Spleen (tissue), 11 donors: ENCODE measurements around the gene URB1. TPM values are rescaled to one million over a fixed set of nuclear protein-coding genes. Genes with fewer than 3 reads are reported as not detected.

ENCODE experiments used
- DNase-seq: peaks from one replicate; pipeline ENCODE4 v3.0.0-alpha.2; 2020
- H3K27ac ChIP-seq, 8 donors: fragments of 200-600 bp; sonication (generic) in 7 of 8; 1 replicate in 4 of 8; 2 replicates in 4 of 8; pipeline versions ENCODE4 v1.5.0 to v1.8.0; 2016 to 2021; ENCODE audit warnings: inconsistent platforms in 4 of 8, mild to moderate bottlenecking in 4 of 8, moderate library complexity in 1 of 8
- H3K27me3 ChIP-seq, 7 donors: fragments of 200-600 bp; sonication (generic) in 6 of 7; replicated peaks in 1 of 7; 1 replicate in 4 of 7; 2 replicates in 3 of 7; pipeline versions ENCODE4 v1.5.0 to v1.8.0; 2016 to 2021; ENCODE audit warnings: inconsistent platforms in 3 of 7, mild to moderate bottlenecking in 1 of 7
- H3K36me3 ChIP-seq, 6 donors: fragments of 200-600 bp; sonication (generic) in 5 of 6; 1 replicate in 4 of 6; 2 replicates in 2 of 6; pipeline versions ENCODE4 v1.5.0 to v1.8.0; 2016 to 2021; ENCODE audit warnings: inconsistent platforms in 2 of 6
- H3K4me1 ChIP-seq, 6 donors: fragments of 200-600 bp; sonication (generic) in 5 of 6; 1 replicate in 3 of 6; 2 replicates in 3 of 6; pipeline versions ENCODE4 v1.5.0 to v1.8.0; 2016 to 2021; ENCODE audit warnings: inconsistent platforms in 3 of 6
- H3K4me3 ChIP-seq, 8 donors: fragments of 200-600 bp; sonication (generic) in 7 of 8; 1 replicate in 4 of 8; 2 replicates in 4 of 8; pipeline versions ENCODE4 v1.5.0 to v1.8.0; 2016 to 2021; ENCODE audit warnings: inconsistent platforms in 4 of 8, mild to moderate bottlenecking in 4 of 8, moderate library complexity in 2 of 8
- H3K9me3 ChIP-seq, 8 donors: fragments of 200-600 bp; sonication (generic) in 7 of 8; 1 replicate in 4 of 8; 2 replicates in 4 of 8; pipeline versions ENCODE4 v1.5.0 to v1.8.0; 2016 to 2021; ENCODE audit warnings: inconsistent platforms in 4 of 8
- CTCF ChIP-seq, 11 experiments: fragments of 200-600 bp in 7 of 11; fragments of 450-650 bp in 4 of 11; sonication (generic) in 4 of 11; IDR thresholded peaks in 8 of 11; conservative IDR thresholded peaks in 3 of 11; 1 replicate in 7 of 11; 2 replicates in 4 of 11; pipeline versions ENCODE4 v1.4.0 to v1.8.0; 2016 to 2021; ENCODE audit warnings: antibody characterized with exemption in 11 of 11, inconsistent platforms in 4 of 11, mild to moderate bottlenecking in 1 of 11
- POLR2A ChIP-seq, 3 donors: fragments of 450-650 bp; IDR thresholded peaks; one replicate each; pipeline ENCODE4 v1.5.1; 2017; ENCODE audit warnings: antibody characterized with exemption in 3 of 3, mild to moderate bottlenecking in 1 of 3
- POLR2AphosphoS5 ChIP-seq, 3 donors: sonication (generic); formaldehyde crosslinking; IDR thresholded peaks; one replicate each; pipeline ENCODE4 v1.5.1; 2017; ENCODE audit warnings: antibody characterized with exemption in 3 of 3
- WGBS, 5 donors: extraction: QIAGEN DNeasy Blood & Tissue Kit in 3 of 5; methylation state at CpG; one replicate each; pipeline versions ENCODE4 v1.1.5 to v1.1.7; 2013 to 2018; 5-methylcytosine and 5-hydroxymethylcytosine counted together
- intact Hi-C: fragments of 100-400 bp; cut with DNase I; formaldehyde crosslinking; loops from one replicate; pipeline ENCODE4 v1.15.0; 2023; ENCODE audit warnings: low total_unique reads
- polyA plus RNA-seq, 3 donors: library from polyadenylated mRNA; stranded (reverse); fragments of 200-250 nt; gene quantifications; one replicate each; pipeline ENCODE4 v1.2.1, GENCODE V29; 2013
- total RNA-seq, 7 donors: library from RNA; depleted of rRNA in 3 of 7; stranded (reverse); fragments of >200 nt in 3 of 7; fragmentation: NEBNext Ultra II Directional in 4 of 7; extraction: Animal tissue kit (Norgen Biotek cat#: 25700) in 4 of 7; gene quantifications; one replicate each; pipeline versions ENCODE4 v1.1.0 to v1.2.1, GENCODE V29; 2016 to 2021
- donor health status: healthy with polysubstance abuse.
- donor health status: DM: no; HTN: no; CAD: no; lungs with moderate emphysema.
- donor health status: DM: no; HTN: no; CAD: no.
- donor health status: Bipolar disorder and iron deficiency.
- donor health status: healthy.
- donor health status: DM: no; HTN: no; CAD: no.
- donor health status: DM: yes; HTN: yes; CAD: no.

URB1 gene
- total and polyA plus RNA-seq, 10 donors, result 2.0 to 20.8 (median 12.0) TPM

- DNase-seq, result no peak
- peak overlapping the region in 6 of 8 donors; percentile 34 to 68 (median 46) for H3K27ac ChIP-seq
- 79 to 86% (median 81%) methylated on average over 2 of the region's 2 CpGs for WGBS, 5 donors
- peaks cover 0 to 12% (median 0%) of the 10 kb centered on the region in 6 donors for H3K4me1 ChIP-seq
- no peak overlapping the region for H3K4me3 ChIP-seq
- no peaks in the 10 kb centered on the region for H3K27me3 ChIP-seq
- H3K9me3 ChIP-seq, result no peaks in the 10 kb centered on the region
- no peak for TF ChIP-seq POLR2AphosphoS5 (IDR thresholded peaks at IDR 0.05)
- TF ChIP-seq CTCF (IDR thresholded peaks at IDR 0.05 in 8 of 11, conservative IDR thresholded peaks at IDR 0.05 in 3 of 11), result no peak
- no peak for TF ChIP-seq POLR2A (IDR thresholded peaks at IDR 0.05)
- intact Hi-C loops, result no loop called here
- peaks cover 0 to 97% (median 66%) of the 10 kb centered on the region in 6 donors for H3K36me3 ChIP-seq
Observed at GRCh38 chr21:32329331-32329730, 63.5 kb downstream of the URB1 start.

- H3K36me3 ChIP-seq, result peaks cover 0 to 97% (median 66%) of the 10 kb centered on the region in 6 donors
- H3K9me3 ChIP-seq, result no peaks in the 10 kb centered on the region
- H3K4me3 ChIP-seq, result no peak overlapping the region
- intact Hi-C loops, result no loop called here
- DNase-seq, result no peak
- H3K27ac ChIP-seq, result peak overlapping the region in 7 of 8 donors; percentile 34 to 68 (median 48)
- 51 to 71% (median 64%) methylated on average over 3 of the region's 3 CpGs for WGBS, 5 donors
- TF ChIP-seq POLR2A (IDR thresholded peaks at IDR 0.05), result no peak
- no peaks in the 10 kb centered on the region for H3K27me3 ChIP-seq
- peaks cover 0 to 12% (median 0%) of the 10 kb centered on the region in 6 donors for H3K4me1 ChIP-seq
Observed at GRCh38 chr21:32328595-32328994, 64.2 kb downstream of the URB1 start.

GRCh38 chr21:32325706-32326105 is 67.1 kb downstream of the URB1 start:
- peaks cover 0 to 12% (median 0%) of the 10 kb centered on the region in 6 donors for H3K4me1 ChIP-seq
- intact Hi-C loops, result no loop called here
- no peaks in the 10 kb centered on the region for H3K9me3 ChIP-seq
- no peak for DNase-seq
- TF ChIP-seq POLR2AphosphoS5 (IDR thresholded peaks at IDR 0.05) (no peak), CTCF (IDR thresholded peaks at IDR 0.05 in 8 of 11, conservative IDR thresholded peaks at IDR 0.05 in 3 of 11) (no peak), POLR2A (IDR thresholded peaks at IDR 0.05) (no peak)
- no peak overlapping the region for H3K4me3 ChIP-seq
- H3K27ac ChIP-seq, result no peak overlapping the region
- peaks cover 0 to 100% (median 72%) of the 10 kb centered on the region in 6 donors for H3K36me3 ChIP-seq
- WGBS, 5 donors, result 94 to 97% (median 95%) methylated on average over 8 of the region's 8 CpGs
- no peaks in the 10 kb centered on the region for H3K27me3 ChIP-seq

GRCh38 chr21:32322676-32323075 is 70.1 kb downstream of the URB1 start:
- intact Hi-C loops, result no loop called here
- Histone ChIP-seq H3K4me3 (no peak overlapping the region), H3K4me1 (no peaks in the 10 kb centered on the region), H3K9me3 (no peaks in the 10 kb centered on the region), H3K36me3 (peaks cover 0 to 100% (median 89%) of the 10 kb centered on the region in 6 donors), H3K27me3 (no peaks in the 10 kb centered on the region), H3K27ac (no peak overlapping the region)
- WGBS, 5 donors, result 92 to 97% (median 95%) methylated on average over 6 to 10 of the region's 10 CpGs
- DNase-seq, result no peak
- no peak for TF ChIP-seq CTCF (IDR thresholded peaks at IDR 0.05 in 8 of 11, conservative IDR thresholded peaks at IDR 0.05 in 3 of 11)
- TF ChIP-seq POLR2AphosphoS5 (IDR thresholded peaks at IDR 0.05), result no peak
- TF ChIP-seq POLR2A (IDR thresholded peaks at IDR 0.05), result no peak

GRCh38 chr21:32322103-32322502 is 70.7 kb downstream of the URB1 start:
- Histone ChIP-seq H3K36me3 (peaks cover 0 to 100% (median 93%) of the 10 kb centered on the region in 6 donors), H3K27me3 (no peaks in the 10 kb centered on the region), H3K4me1 (no peaks in the 10 kb centered on the region), H3K27ac (no peak overlapping the region), H3K4me3 (no peak overlapping the region), H3K9me3 (no peaks in the 10 kb centered on the region)
- WGBS, 5 donors, result 94 to 97% (median 95%) methylated on average over 12 of the region's 12 CpGs
- no peak for DNase-seq
- intact Hi-C loops, result no loop called here
- TF ChIP-seq CTCF (IDR thresholded peaks at IDR 0.05 in 8 of 11, conservative IDR thresholded peaks at IDR 0.05 in 3 of 11) (no peak), POLR2AphosphoS5 (IDR thresholded peaks at IDR 0.05) (no peak), POLR2A (IDR thresholded peaks at IDR 0.05) (no peak)
